NCI-H2196 treated with DMSO at 0.1 percent for 48 hours (cell line): ENCODE measurements around the gene NAPSA.
A peak's percentile ranks its signal among the peaks of the same experiment; 100 is the strongest.

Experiments
- DNase-seq: peaks from one replicate; lab custom pipeline; 2025; ENCODE audit not compliant: unreplicated experiment; lab: John Stamatoyannopoulos, UW

The NAPSA gene

DNA sequence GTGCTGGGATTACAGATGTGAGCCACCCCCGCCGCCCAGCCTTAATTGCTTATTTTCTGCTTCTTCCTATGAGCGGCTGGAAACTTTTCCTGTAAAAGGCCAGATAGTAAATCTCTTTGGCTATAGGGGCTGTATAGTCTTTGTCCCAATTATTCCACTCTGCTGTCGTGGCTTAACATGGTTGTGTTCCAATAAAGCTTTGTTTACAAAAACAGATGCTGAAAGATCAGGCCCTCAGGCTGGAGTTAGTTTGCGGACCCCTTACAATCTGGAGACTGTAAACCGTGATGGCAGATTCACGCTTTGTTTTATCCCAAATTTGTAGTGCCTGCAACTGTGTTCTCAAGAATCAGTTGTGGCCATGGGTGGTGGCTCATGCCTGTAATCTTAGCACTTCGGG lies 47.0 kb downstream of the NAPSA start:
- no peak for DNase-seq

DNA sequence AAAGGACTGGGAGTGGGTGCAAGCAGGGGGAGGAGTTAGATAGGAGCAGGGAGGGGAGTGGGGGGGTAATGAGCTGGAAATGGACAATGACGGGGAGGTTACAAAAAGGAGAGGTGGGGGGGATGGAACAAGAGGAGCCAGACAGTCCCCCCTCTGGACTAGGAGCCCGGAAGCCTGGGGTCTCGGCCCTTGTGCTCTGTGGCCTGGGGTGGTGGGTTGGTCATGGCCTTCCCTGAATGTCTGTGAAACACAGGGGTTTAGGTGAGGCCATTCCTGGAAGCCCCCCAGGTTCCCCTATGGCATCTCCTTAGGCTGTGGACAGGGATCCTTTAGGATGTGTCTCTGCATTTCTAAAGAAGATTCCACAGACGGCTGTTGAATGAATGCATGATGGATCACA lies 48.3 kb downstream of the NAPSA start:
- DNase-seq: no peak

DNA sequence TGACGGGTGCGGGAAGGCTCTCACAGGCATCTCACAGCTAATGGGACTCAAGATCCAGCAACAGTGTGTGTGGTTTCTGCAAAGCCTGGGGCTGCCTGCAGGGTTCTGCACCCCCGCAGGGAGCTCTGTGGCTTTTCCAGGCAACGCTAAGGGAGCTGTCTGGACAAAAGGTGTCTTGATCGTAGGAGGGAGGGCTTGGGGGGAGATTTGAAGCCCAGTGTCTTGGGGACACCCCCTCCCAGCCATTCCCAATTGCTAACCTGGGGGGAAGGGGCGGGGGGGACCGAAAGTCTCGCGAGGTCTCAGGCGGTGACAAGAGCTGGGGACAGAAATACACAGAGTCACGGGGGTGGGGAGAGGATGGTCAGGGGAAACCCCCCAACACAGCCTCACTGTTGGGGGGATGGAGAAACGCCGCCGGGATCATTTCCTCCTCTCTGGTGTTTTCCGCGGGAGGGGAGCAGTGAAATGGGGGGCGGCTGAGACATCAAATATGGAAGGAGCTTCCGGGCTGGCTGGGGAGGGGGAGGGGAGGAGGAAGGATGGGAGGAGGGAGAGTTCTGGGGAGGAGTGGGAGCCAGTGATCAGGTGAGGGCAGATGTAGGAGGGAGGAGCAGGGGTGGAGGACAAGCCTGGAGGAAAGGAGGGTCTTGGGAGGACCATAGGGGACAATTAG lies 49.5 kb downstream of the NAPSA start:
- DNase-seq: peak; percentile 76

DNA sequence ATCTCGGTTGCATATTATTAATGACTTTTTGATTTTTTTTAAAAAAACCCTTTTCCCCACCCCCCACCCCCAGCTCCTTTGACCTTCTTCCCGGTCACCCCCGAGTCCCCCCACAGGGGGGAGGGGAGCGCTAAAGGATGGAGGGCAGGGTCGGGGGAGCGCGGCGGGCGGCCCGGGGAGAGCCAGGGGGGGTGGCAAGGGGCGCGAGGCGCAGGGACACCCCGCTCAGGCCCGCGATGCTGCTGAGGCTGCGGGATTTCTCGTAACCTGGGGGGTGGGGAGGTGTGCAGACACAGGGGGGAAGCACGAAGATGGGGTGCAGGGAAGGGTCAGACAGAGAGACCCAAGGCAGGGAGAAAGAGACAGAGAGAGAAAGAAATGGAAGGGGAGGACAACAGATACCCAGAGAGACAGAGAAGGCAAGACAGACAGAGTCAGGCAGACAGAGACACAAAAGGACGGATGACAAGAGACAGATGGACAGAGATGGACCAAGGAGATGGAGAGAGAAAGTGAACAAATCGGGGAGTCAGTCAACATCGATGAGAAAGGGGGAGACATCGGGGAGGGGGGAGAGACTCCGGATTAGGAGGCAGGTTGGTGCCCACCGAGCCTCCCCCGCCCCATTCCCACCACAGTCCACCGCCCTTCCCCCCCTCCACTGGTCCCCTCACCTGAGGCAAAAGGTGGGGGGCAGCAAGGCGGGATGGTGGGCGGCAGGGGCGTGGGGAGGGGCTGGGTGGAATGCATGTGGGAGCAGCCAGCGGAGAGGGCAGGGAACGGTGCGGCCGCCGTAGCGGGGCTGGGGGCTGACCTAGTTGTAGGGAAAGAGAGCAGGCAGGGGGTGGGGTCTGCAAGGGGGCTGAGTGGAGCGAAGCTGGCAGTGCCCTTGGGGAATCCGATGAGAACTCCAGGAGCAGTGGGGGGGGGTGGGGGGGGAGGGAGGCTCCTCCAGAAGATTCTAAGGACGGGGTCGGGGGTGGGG lies 50.4 kb downstream of the NAPSA start:
- DNase-seq: no peak

DNA sequence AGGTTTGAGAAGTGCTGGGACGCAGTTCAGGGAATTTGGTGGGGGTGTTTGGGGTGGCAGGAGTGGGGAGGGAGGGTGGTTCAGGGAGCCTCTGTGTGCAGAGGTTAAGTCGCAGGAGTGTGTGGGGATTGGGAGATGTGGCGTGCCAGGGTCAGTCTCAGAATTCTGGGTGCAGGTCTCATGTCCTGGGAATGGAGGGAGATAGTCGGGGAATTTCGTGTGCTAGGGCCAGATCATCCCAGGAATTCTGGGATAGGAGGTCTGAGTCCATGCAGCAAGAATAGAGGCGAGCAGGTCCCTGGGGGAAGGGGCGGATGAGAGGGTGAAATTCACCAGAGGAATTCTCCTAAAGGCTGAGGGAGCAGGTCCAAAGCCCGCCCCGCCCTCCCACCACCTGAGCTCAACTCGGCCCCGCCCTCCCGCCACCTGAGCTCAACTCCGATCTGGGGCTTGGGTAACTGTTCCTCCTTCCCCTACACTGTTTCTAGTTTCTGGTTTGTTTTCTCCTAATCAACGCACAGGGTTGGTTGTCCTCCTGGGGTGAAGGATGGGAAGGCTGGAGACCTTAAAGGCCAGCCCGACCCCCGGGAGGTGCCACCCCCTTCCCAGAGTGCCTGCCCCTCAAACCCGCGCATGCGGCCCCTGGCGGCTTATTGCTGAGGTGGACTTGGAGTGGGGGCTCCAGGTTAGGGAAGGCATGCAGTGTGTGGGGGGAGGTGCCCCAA lies 51.5 kb downstream of the NAPSA start:
- DNase-seq: no peak

DNA sequence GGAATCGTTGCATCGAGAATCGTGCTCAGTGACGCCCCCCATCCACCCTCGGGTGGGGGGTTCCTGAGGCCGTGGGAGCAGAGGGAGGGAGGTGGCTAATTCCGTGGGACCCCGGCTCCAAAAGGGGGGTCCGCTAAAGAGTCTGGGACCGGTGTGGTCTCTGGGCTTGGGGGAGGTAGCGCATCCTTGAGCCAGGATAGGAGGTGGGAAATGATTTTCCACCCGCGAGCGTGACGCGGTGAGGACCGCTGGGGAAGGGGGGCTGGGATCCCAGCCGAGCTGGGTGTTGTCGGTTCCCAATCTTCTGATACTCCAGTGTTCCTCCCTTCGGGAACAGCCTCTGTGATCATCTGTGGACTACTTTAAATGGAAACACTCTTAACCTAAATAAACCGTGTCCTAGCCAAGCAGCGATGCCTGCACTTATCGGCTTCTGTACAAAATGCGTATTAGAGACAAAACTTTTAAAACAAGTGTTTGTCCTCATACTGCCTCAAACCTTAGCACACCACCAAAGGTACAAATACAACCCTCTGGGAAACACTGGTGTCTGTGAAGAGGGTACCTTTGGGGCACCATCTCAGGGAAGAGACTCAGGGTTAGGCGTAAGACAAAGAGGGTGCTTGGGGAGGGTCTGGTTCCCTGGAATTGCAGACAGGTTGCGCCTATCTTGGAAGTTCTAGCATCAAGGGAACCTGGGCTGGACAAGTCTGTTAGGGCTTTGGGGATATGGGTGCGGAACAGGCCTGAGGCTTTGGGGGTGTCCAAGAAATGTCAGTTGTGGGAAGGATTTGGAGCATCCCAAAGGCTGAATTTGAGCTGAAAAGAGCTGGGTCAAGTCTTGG lies 52.2 kb downstream of the NAPSA start:
- no peak for DNase-seq

DNA sequence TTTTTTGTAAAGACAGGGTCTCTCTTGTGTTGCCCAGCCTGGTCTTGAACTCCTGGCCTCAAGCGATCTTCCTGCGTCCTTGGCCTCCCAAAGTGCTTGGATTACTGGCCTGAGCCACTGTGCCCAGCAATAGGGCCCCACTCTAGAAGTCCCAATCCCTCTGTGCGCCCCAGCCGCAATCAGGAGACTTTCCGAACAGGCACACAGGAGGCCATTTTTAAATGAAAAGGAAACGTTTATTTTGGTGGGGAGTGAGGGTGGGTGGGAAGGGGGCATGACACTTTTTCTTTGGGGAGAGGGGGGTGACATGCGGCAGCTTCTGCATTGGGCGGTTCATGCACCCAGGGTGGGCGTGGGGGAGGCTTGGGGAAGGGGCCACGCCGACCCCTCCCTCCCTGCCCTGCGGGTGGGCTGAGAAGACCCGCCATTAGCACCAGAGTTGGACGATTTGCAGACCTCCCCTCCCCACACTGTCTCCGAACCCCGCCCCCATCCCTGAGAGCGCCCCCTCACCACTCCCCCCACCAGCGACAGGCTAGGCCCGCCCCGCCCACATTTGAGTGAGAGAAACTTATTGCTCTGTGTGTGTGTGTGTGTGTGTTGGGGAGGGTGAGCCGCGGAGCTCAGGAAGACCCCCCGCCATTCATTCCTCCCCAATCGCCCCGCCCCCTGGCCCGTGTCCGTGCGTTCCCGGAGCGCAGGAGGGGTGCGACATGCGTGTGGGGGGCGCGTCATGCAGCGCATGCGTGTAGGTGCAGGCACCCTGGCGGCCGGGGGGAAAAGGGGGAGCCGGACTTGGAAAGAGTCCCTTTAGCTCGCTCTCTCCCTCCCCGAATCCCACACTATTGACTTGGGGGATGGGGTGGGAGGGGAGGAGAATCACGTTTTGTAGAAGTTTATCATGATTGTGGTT lies 53.5 kb downstream of the NAPSA start:
- DNase-seq: no peak

DNA sequence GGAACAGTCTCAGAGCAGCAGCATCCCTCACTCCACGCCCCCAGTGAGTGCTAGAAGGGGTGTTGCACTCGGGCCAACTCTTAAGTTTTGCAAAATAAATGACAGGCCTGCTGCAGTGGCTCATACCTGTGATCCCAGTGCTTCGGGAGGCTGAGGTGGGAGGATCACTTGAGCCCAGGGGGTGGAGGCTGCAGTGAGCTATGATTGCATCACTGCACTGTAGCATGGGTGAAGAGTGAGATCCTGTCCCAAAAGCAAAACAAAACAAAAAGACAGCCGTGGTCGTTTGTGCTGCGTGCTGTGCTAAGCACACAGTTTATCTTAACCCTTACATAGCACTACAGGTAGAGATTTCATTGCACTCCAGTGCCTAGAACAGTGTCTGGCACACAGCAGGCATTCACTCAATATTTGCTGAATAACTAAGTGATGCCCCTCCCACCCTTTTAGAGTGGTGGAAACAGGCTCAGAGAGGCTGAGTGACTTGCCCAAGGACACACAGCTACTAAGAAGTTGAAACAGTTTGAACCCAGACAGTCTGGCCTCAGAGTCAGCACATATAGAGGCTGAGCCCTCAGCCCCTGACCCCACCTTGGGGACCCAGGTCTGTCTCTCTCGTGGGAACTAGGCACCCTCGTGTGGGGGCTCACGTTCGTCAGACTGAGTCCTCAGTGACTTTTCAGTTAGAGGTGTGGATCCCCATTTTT lies 54.5 kb downstream of the NAPSA start:
- DNase-seq: no peak

DNA sequence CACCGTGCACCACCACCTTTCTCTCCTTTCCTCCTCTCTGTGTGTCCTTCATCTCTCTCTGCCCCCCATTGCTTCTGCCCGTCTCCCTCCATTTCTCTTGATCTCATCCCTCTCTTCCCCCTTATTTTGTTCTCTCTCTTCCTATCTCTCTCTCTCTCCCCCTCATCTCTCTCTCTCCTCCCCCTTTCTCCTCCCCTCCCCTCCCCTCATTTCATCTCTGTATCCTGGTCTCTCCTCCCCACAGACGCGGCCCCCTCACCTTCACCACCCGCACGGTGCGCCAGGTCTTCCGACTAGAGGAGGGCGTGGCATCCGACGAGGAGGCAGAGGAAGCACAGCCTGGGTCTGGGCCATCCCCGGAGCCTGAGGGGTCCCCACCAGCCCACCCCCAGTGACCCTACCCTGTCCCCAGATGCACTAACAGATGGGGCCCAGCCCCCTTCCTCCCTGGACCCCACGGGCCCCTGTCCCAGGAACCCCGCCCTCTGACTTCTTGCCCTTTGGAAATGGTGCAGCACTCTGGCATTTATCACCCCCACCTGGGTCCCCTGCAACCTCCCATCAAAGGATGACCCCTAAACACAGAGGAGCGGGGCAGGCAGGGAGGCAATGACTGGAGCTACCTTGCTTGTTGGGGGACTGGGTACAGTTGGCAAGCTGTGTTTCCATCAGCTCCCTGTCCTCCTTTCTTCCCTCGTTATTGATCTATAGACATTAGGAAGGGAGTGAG lies 55.9 kb downstream of the NAPSA start:
- no peak for DNase-seq

DNA sequence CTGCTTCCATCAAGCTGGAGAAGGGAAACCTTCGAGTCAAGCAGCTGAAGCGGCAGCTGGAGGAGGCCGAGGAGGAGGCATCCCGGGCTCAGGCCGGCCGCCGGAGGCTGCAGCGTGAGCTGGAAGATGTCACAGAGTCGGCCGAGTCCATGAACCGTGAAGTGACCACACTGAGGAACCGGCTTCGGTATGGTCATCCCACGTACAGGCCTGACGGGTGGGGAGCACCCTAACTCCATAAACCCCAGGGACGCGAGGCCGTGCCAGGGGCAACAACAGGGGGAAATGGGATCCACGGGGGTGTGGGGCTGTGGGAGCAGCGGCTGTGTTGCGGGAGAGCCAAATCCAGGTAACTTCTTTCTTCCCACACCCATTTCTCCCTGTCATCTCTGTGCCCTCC lies 56.4 kb downstream of the NAPSA start:
- DNase-seq: no peak
